Activated CD8-positive, alpha-beta T cell treated with anti-CD3 and anti-CD28 coated beads for 36 hours (primary cell): ENCODE results near the gene SLC22A12. TPM values are rescaled to one million over a fixed set of nuclear protein-coding genes. Genes with fewer than 3 reads are reported as not detected.

Source experiments
- ATAC-seq: fragments of 200-7000 bp; cut with Tn5 transposase; one replicate; pipeline ENCODE4 v1.10.0; 2021; ENCODE audit warnings: mild to moderate bottlenecking, moderate library complexity
- CTCF ChIA-PET: fragments of 350-600 bp; sonication (Branson Sonifier 250); formaldehyde crosslinking; loops from one replicate; lab custom pipeline; 2021; ENCODE audit warnings: antibody characterized with exemption; lab: Charles Lee
- POLR2A ChIA-PET: fragments of 350-600 bp; sonication (Branson Sonifier 250); formaldehyde crosslinking; loops from one replicate; lab custom pipeline; 2021; ENCODE audit warnings: antibody characterized with exemption; lab: Charles Lee
- DNase-seq: peaks from one replicate; pipeline ENCODE4 v3.0.0-alpha.2; 2020
- H3K27ac Mint-ChIP-seq: one replicate; pipeline ENCODE4 v1.8.0; 2021; ENCODE audit warnings: mild to moderate bottlenecking, mixed read lengths
- H3K27me3 Mint-ChIP-seq: one replicate; pipeline ENCODE4 v1.8.0; 2021; ENCODE audit warnings: mixed read lengths
- H3K36me3 Mint-ChIP-seq: one replicate; pipeline ENCODE4 v1.8.0; 2021; ENCODE audit warnings: low read depth, mixed read lengths
- H3K4me1 Mint-ChIP-seq: one replicate; pipeline ENCODE4 v1.8.0; 2021; ENCODE audit warnings: low read depth, mixed read lengths
- H3K4me3 Mint-ChIP-seq: one replicate; pipeline ENCODE4 v1.8.0; 2021; ENCODE audit warnings: mild to moderate bottlenecking, moderate library complexity, mixed read lengths
- H3K9me3 Mint-ChIP-seq: one replicate; pipeline ENCODE4 v1.8.0; 2021; ENCODE audit warnings: mixed read lengths
- intact Hi-C: fragments of 100-400 bp; cut with micrococcal nuclease; formaldehyde crosslinking; loops from one replicate; pipeline ENCODE4 v1.10.0; 2022
- total RNA-seq, 2 experiments: library from RNA; stranded (reverse); gene quantifications; one replicate each; pipeline ENCODE4 v1.2.3, GENCODE V29; 2021
- TF ChIP-seq, protein P1 (sequence below): fragments of 200-600 bp; IDR thresholded peaks from one replicate; pipeline ENCODE4 v1.8.0; 2022; ENCODE audit warnings: antibody characterized with exemption, mild to moderate bottlenecking

SLC22A12 gene
- total RNA-seq, 2 experiments from 2014 or later = not detected

DNA sequence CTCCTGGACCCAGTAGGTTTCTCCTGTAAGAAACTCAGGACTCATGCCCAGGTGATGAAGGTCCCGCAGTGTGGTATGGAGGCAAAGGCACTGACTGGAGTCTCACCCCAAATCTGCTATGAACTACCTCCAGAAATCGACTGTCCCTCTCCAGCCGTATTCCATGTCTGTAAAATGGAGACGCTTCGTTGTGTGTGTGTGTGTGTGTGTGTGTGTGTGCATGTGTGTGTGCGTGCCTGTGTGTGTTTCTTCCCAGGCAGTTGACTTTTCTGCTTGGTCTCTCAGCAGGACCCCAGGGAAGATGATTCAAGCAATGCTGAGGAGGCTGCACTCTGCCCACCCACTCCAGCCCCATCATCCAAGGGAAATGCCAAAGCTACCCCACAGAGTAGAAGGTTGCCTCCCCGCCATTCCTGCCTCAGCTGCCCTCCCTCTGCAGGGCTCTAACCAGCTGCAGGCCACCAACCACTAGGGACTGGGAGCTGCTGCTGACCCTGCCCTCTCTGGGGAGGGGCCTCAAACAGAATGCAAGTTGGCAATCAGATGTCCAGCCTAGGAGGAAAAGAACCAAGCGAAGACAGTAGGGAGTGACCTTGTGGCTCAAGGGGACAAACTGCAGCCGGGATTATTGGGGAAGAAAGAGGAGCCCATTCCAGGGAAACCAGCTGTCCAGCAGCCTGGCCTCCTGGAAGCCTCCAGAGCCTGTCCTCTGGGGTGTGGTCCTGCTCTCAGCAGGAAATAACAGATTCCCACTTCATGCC, 56.2 kb downstream of the SLC22A12 start:
- ATAC-seq = no peak
- CTCF ChIA-PET = interaction anchor here (1.0 to 1.2 kb wide), 2 partner anchors 198 to 293 kb away, joined by 3 to 6 read pairs; no protein-coding TSS in a partner anchor

DNA sequence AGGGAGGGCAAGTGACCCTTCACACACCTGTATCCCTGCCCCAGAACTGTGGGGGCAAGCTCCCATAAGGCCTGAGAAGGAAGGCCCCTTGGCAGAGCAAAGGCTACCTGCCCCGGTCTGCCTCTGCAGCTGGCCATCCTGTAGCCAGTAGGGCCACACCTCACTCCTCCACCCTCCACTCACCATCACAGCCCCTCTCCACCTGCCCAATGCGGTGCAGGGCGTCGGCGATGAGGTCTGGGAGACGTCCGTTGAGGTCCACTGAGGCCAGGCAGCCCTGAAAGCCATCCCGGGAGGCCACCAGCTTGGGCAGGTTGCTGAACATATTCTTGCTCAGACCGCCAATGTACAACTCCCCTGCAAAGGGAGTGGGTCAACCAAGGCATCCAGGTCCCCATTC, 57.5 kb downstream of the SLC22A12 start:
- Mint-ChIP-seq H3K27ac (no peak overlapping the region), H3K4me3 (no peak overlapping the region), H3K4me1 (no peaks in the 10 kb centered on the region), H3K27me3 (peaks cover 26% of the 10 kb centered on the region), H3K36me3 (no peaks in the 10 kb centered on the region), H3K9me3 (no peaks in the 10 kb centered on the region)
- CTCF ChIA-PET = interaction anchor here (0.7 to 5.6 kb wide), 4 partner anchors 9 to 255 kb away, joined by 3 to 45 read pairs (median 4); partner anchors contain the start of gene RASGRP2
- POLR2A ChIA-PET = no interaction called here
- ATAC-seq = no peak
- DNase-seq = no peak
- TF ChIP-seq, protein P1, sequence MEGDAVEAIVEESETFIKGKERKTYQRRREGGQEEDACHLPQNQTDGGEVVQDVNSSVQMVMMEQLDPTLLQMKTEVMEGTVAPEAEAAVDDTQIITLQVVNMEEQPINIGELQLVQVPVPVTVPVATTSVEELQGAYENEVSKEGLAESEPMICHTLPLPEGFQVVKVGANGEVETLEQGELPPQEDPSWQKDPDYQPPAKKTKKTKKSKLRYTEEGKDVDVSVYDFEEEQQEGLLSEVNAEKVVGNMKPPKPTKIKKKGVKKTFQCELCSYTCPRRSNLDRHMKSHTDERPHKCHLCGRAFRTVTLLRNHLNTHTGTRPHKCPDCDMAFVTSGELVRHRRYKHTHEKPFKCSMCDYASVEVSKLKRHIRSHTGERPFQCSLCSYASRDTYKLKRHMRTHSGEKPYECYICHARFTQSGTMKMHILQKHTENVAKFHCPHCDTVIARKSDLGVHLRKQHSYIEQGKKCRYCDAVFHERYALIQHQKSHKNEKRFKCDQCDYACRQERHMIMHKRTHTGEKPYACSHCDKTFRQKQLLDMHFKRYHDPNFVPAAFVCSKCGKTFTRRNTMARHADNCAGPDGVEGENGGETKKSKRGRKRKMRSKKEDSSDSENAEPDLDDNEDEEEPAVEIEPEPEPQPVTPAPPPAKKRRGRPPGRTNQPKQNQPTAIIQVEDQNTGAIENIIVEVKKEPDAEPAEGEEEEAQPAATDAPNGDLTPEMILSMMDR = no peak
- intact Hi-C loops = loop anchor here (5.0 kb wide), 1 partner anchor 201 kb away; no protein-coding TSS in a partner anchor

More for the DNA sequence above, 56.2 kb downstream of the SLC22A12 start:
- TF ChIP-seq, protein P1 = no peak
- no peak for DNase-seq
- H3K4me3 Mint-ChIP-seq = no peak overlapping the region
- no peak overlapping the region for H3K27ac Mint-ChIP-seq
- peaks cover 1% of the 10 kb centered on the region for H3K4me1 Mint-ChIP-seq
- no peaks in the 10 kb centered on the region for H3K9me3 Mint-ChIP-seq
- H3K27me3 Mint-ChIP-seq = peaks cover 28% of the 10 kb centered on the region
- no peaks in the 10 kb centered on the region for H3K36me3 Mint-ChIP-seq
- POLR2A ChIA-PET = no interaction called here
- intact Hi-C loops = loop anchor here (5.0 kb wide), 1 partner anchor 200 kb away; no protein-coding TSS in a partner anchor

DNA sequence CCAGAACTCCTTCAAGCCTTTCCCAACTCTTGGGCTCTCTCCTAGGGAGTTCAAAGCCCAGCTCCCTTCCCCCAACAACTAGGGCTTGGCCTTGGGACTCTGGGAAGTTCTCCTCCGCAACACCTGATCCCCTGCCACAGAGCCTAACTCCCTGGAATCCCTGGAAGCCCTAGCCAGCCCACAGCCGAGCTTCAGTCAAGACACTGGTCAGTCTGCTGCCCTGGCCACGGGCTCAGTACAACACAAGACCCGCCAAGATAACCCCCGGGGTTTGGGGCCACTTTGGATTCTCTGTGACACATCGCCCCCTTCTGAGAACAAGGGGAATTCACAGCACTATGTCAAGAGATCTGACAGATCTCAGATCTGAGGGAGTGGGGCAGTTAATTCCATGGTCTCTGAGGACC, 58.3 kb downstream of the SLC22A12 start:
- POLR2A ChIA-PET = no interaction called here
- Mint-ChIP-seq H3K9me3 (no peaks in the 10 kb centered on the region), H3K27ac (no peak overlapping the region), H3K4me1 (no peaks in the 10 kb centered on the region), H3K36me3 (no peaks in the 10 kb centered on the region), H3K27me3 (peaks cover 20% of the 10 kb centered on the region), H3K4me3 (no peak overlapping the region)
- CTCF ChIA-PET = interaction anchor here (0.5 to 5.6 kb wide), 11 partner anchors 10 to 290 kb away, joined by 3 to 45 read pairs (median 3); partner anchors contain the start of gene RASGRP2
- DNase-seq = peak; percentile 11
- intact Hi-C loops = loop anchor here (5.0 kb wide), 1 partner anchor 202 kb away; no protein-coding TSS in a partner anchor
- TF ChIP-seq, protein P1 = peak; percentile 49
- ATAC-seq = no peak

DNA sequence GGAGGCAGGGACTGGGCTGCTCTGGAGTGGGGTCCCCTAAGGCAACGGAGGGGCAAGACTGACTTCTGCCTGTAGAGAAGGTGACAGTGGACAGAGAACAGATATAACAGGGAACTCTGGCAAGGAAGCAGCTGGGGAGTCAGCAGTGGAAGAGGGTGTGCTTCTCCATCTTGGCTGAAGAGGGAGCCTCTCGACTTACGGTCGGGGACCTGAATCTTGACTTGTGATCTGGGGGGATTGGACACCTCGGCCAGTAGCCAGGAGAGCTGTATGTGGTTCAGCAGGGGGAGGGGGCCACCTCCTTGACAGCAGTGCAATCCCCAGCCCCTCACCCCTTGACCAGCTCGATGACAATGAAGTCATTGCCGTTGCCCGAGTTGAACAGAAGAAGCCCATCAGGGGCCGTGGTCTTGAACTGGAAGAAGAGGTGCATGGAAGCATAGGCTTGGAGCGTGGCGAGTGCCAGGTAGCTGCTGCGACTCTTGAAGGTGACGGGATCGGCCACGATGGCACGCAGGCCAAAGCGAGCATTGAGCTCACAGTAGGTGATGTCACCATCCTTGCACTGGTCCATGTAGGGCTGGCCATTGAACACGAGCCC, 60.0 kb downstream of the SLC22A12 start:
- ChIA-PET CTCF (interaction anchor here (0.9 to 5.6 kb wide), 11 partner anchors 9 to 202 kb away, joined by 3 to 45 read pairs (median 4); partner anchors contain the start of gene RASGRP2), POLR2A (interaction anchor here (1.5 kb wide), 1 partner anchor 92 kb away, joined by 3 read pairs; no protein-coding TSS in a partner anchor)
- TF ChIP-seq, protein P1 = no peak
- Mint-ChIP-seq H3K9me3 (no peaks in the 10 kb centered on the region), H3K27ac (no peak overlapping the region), H3K27me3 (peaks cover 7% of the 10 kb centered on the region), H3K4me1 (no peaks in the 10 kb centered on the region), H3K36me3 (no peaks in the 10 kb centered on the region), H3K4me3 (no peak overlapping the region)
- ATAC-seq = no peak
- no peak for DNase-seq
- intact Hi-C loops = no loop called here

Other genes with a start within 250 kb of the SLC22A12 start
- gene RPS6KA4, start 232.1 kb upstream of the SLC22A12 start, total RNA-seq = 10 to 100 TPM; 24.6 to 26.0 TPM
- not detected for gene SLC22A11, start 35.3 kb upstream of the SLC22A12 start, total RNA-seq
- gene NRXN2, start 132.0 kb downstream of the SLC22A12 start, total RNA-seq = under 1 TPM; 0.07 to 0.22 TPM
- 1 to 10 TPM; 7.8 to 8.2 TPM for gene RASGRP2, start 152.9 kb downstream of the SLC22A12 start, total RNA-seq
- gene PYGM, start 168.8 kb downstream of the SLC22A12 start, total RNA-seq = 1 to 10 TPM; 1.2 to 3.3 TPM
- 100 to 1,000 TPM; 325 to 342 TPM for gene SF1, start 187.3 kb downstream of the SLC22A12 start, total RNA-seq
- 10 to 100 TPM; 56.4 to 58.0 TPM for gene MAP4K2, start 212.0 kb downstream of the SLC22A12 start, total RNA-seq
- 10 to 100 TPM; 25.8 to 29.0 TPM for gene MEN1, start 219.3 kb downstream of the SLC22A12 start, total RNA-seq